CD4-positive, CD25-positive, alpha-beta regulatory T cell (primary cell): ENCODE results near the gene GCN1. TPM values are rescaled to one million over a fixed set of nuclear protein-coding genes. Genes with fewer than 3 reads are reported as not detected.

Experiments
- ATAC-seq, 2 donors: fragments of 150-1000 bp; cut with Tn5 transposase; one replicate each; pipeline ENCODE4 v1.10.0; 2021; ENCODE audit warnings: low read depth in 2 of 2, moderate number of reproducible peaks in 2 of 2, moderate library complexity in 1 of 2
- DNase-seq, 3 donors: peaks; one replicate each; pipeline versions ENCODE4 v3.0.0 to v3.0.0-alpha.2; 2012 to 2022; ENCODE audit warnings: mixed read lengths in 1 of 3
- H3K27ac ChIP-seq: one replicate; pipeline ENCODE4 v1.7.0; 2013; ENCODE audit warnings: mild to moderate bottlenecking, low read length; ENCODE audit not compliant: insufficient read depth, poor library complexity, severe bottlenecking
- H3K27me3 ChIP-seq: one replicate; pipeline ENCODE4 v1.7.0; 2013; ENCODE audit warnings: low read length; ENCODE audit not compliant: control insufficient read depth, insufficient read depth
- H3K36me3 ChIP-seq: one replicate; pipeline ENCODE4 v1.7.0; 2013; ENCODE audit warnings: mild to moderate bottlenecking, low read length, moderate library complexity; ENCODE audit not compliant: control insufficient read depth, insufficient read depth
- H3K4me1 ChIP-seq: 2 replicates; pipeline ENCODE4 v1.7.0; 2013; ENCODE audit warnings: mild to moderate bottlenecking, low read length; ENCODE audit not compliant: insufficient read depth, control insufficient read depth, poor library complexity, severe bottlenecking
- H3K4me3 ChIP-seq: one replicate; pipeline ENCODE4 v1.7.0; 2013; ENCODE audit warnings: low read depth, mild to moderate bottlenecking, low read length, moderate library complexity
- H3K9me3 ChIP-seq, 2 experiments: 1 replicate in 1 of 2; 2 replicates in 1 of 2; pipeline ENCODE4 v1.7.0; 2013; ENCODE audit warnings: low read length in 2 of 2, mild to moderate bottlenecking in 1 of 2, moderate library complexity in 1 of 2; ENCODE audit not compliant: control insufficient read depth in 2 of 2
- H3K27ac Mint-ChIP-seq, 3 donors: one replicate each; pipeline ENCODE4 v1.8.0; 2020 to 2022; ENCODE audit warnings: mild to moderate bottlenecking in 3 of 3, mixed read lengths in 3 of 3, moderate library complexity in 2 of 3
- H3K27me3 Mint-ChIP-seq: one replicate; pipeline ENCODE4 v1.8.0; 2022; ENCODE audit warnings: mild to moderate bottlenecking, mixed read lengths
- H3K36me3 Mint-ChIP-seq: one replicate; pipeline ENCODE4 v1.8.0; 2020; ENCODE audit warnings: mixed read lengths
- H3K4me1 Mint-ChIP-seq, 4 donors: one replicate each; pipeline ENCODE4 v1.8.0; 2020 to 2022; ENCODE audit warnings: mixed read lengths in 4 of 4, mild to moderate bottlenecking in 1 of 4
- H3K4me3 Mint-ChIP-seq, 4 donors: one replicate each; pipeline ENCODE4 v1.8.0; 2020 to 2022; ENCODE audit warnings: mild to moderate bottlenecking in 4 of 4, mixed read lengths in 4 of 4, moderate library complexity in 3 of 4
- H3K9me3 Mint-ChIP-seq, 7 donors: one replicate each; pipeline ENCODE4 v1.8.0; 2020 to 2022; ENCODE audit warnings: mixed read lengths in 7 of 7, mild to moderate bottlenecking in 3 of 7, moderate library complexity in 2 of 7
- polyA plus RNA-seq, 4 donors: library from polyadenylated mRNA; unstranded; fragments of 300-500 nt; fragmentation: Illumina TruSeq; gene quantifications; one replicate each; pipeline ENCODE4 v1.2.3, GENCODE V29; 2021
- total RNA-seq: library from RNA; stranded (reverse); gene quantifications from one replicate; pipeline ENCODE4 v1.2.3, GENCODE V29; 2022

The GCN1 gene
- total and polyA plus RNA-seq, 5 donors from 2014 or later: 17.0 to 115 (median 22.5) TPM

- no peak for ATAC-seq
- no peaks in the 10 kb centered on the region for H3K9me3 ChIP-seq
Observed at GRCh38 chr12:120168337-120168736, 26.2 kb downstream of the GCN1 start.

DNA sequence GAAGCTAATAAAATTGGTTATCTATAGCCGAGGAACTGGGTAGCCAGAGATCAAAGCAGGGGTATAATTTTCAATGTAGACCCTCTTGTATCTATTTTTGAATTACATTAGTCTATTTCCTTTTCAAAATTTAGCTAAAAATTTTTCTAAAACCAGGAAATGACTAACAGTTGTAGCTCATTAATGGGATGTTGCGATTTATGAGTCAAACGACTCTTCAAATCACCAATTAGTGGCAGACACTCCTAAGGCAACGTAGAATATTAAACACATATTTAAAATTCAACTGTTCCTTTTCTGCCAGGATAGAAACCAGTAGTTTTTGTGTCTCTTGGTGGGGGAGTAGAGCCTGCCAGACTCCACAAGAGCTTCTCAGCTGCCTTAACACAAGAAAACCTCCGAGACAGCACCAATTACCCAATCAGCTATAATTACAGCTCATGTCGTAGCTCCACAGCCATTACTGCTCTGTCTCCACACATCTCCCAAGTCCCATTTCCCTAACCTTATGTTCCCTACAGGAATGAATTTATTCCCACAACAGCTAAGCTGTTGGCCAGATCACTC is 26.9 kb downstream of the GCN1 start:
- Histone ChIP-seq H3K27ac (no peak overlapping the region), H3K36me3 (peaks cover 67% of the 10 kb centered on the region), H3K9me3 (no peaks in the 10 kb centered on the region), H3K4me3 (no peak overlapping the region), H3K4me1 (no peaks in the 10 kb centered on the region), H3K27me3 (no peaks in the 10 kb centered on the region)
- Mint-ChIP-seq H3K27me3 (no peaks in the 10 kb centered on the region), H3K4me1 (no peaks in the 10 kb centered on the region), H3K36me3 (peaks cover 19% of the 10 kb centered on the region), H3K4me3 (no peak overlapping the region), H3K9me3 (no peaks in the 10 kb centered on the region), H3K27ac (no peak overlapping the region)
- DNase-seq (no peak), ATAC-seq (no peak)

More at GRCh38 chr12:120168337-120168736, 26.2 kb downstream of the GCN1 start:
- no peak overlapping the region for H3K27ac Mint-ChIP-seq
- peaks cover 18% of the 10 kb centered on the region for H3K36me3 Mint-ChIP-seq
- no peak overlapping the region for H3K4me3 Mint-ChIP-seq
- H3K27ac ChIP-seq: no peak overlapping the region
- no peak for DNase-seq
- H3K27me3 Mint-ChIP-seq: no peaks in the 10 kb centered on the region
- H3K4me3 ChIP-seq: no peak overlapping the region
- H3K4me1 ChIP-seq: no peaks in the 10 kb centered on the region
- H3K9me3 Mint-ChIP-seq: no peaks in the 10 kb centered on the region
- peaks cover 67% of the 10 kb centered on the region for H3K36me3 ChIP-seq
- no peaks in the 10 kb centered on the region for H3K4me1 Mint-ChIP-seq
- H3K27me3 ChIP-seq: no peaks in the 10 kb centered on the region

GRCh38 chr12:120164293-120164692 is 30.2 kb downstream of the GCN1 start:
- Mint-ChIP-seq H3K36me3 (peaks cover 36% of the 10 kb centered on the region), H3K27ac (no peak overlapping the region), H3K4me3 (no peak overlapping the region), H3K4me1 (no peaks in the 10 kb centered on the region), H3K9me3 (peaks cover 0 to 1% (median 0%) of the 10 kb centered on the region in 7 donors), H3K27me3 (no peaks in the 10 kb centered on the region)
- Histone ChIP-seq H3K27me3 (no peaks in the 10 kb centered on the region), H3K9me3 (no peaks in the 10 kb centered on the region), H3K4me1 (no peaks in the 10 kb centered on the region), H3K36me3 (peaks cover 69% of the 10 kb centered on the region), H3K4me3 (no peak overlapping the region), H3K27ac (no peak overlapping the region)
- DNase-seq (no peak), ATAC-seq (no peak)

GRCh38 chr12:120162763-120163162 is 31.8 kb downstream of the GCN1 start:
- peaks cover 34% of the 10 kb centered on the region for H3K36me3 Mint-ChIP-seq
- H3K4me3 Mint-ChIP-seq: no peak overlapping the region
- Histone ChIP-seq H3K4me3 (no peak overlapping the region), H3K27ac (no peak overlapping the region), H3K4me1 (no peaks in the 10 kb centered on the region), H3K36me3 (peaks cover 72% of the 10 kb centered on the region), H3K9me3 (no peaks in the 10 kb centered on the region), H3K27me3 (no peaks in the 10 kb centered on the region)
- ATAC-seq (no peak), DNase-seq (no peak)
- H3K9me3 Mint-ChIP-seq: peaks cover 0 to 1% (median 0%) of the 10 kb centered on the region in 7 donors
- no peaks in the 10 kb centered on the region for H3K27me3 Mint-ChIP-seq
- no peak overlapping the region for H3K27ac Mint-ChIP-seq
- H3K4me1 Mint-ChIP-seq: no peaks in the 10 kb centered on the region

- H3K4me1 ChIP-seq: no peaks in the 10 kb centered on the region
- H3K4me3 Mint-ChIP-seq: no peak overlapping the region
- ATAC-seq (no peak), DNase-seq (no peak)
- H3K36me3 ChIP-seq: peaks cover 76% of the 10 kb centered on the region
- no peak overlapping the region for H3K27ac ChIP-seq
- peaks cover 0 to 1% (median 0%) of the 10 kb centered on the region in 7 donors for H3K9me3 Mint-ChIP-seq
- no peaks in the 10 kb centered on the region for H3K9me3 ChIP-seq
- no peaks in the 10 kb centered on the region for H3K4me1 Mint-ChIP-seq
- H3K27me3 Mint-ChIP-seq: no peaks in the 10 kb centered on the region
- H3K36me3 Mint-ChIP-seq: peaks cover 43% of the 10 kb centered on the region
- H3K27me3 ChIP-seq: no peaks in the 10 kb centered on the region
- H3K27ac Mint-ChIP-seq: no peak overlapping the region
- H3K4me3 ChIP-seq: no peak overlapping the region
Observed at GRCh38 chr12:120161852-120162251, 32.7 kb downstream of the GCN1 start.

DNA sequence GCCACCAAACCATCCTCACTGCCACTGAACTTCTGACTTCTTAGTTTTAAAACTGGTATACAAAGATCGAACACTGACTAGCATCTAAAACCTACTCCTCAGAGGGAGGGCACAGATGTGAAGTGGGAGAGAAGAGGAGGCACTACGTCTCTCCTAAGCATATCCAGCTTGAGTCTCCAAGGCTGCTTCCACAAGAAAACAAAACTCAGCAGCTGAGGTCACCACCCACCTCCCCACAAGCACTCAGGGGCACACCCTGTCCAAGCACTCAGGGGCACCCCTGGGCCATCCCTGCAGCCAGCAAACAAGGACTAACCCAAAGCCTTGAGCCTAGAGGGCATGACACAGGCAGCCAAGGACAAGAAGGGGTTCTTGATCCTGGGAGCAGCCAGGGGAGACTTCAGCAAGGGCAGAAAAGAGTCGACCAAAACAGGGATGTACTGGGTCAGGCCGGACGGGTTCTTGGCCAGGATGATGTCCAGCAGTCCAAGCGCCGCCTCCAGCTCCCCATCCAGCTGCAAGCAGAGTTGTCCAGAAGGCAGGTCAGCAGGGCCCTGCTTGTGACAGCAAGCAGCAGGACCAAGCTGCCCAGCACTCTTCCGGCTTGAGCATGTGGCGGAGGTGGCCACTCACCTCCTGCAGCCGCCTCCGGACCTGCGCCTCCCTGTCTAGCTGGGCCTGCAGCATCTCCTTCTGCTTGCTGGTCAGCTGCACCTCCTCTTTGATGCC is 34.8 kb downstream of the GCN1 start:
- H3K4me1 Mint-ChIP-seq: no peaks in the 10 kb centered on the region
- H3K27ac Mint-ChIP-seq: peak overlapping the region in 1 of 3 donors; percentile 51
- DNase-seq: no peak
- no peak overlapping the region for H3K4me3 ChIP-seq
- no peaks in the 10 kb centered on the region for H3K27me3 ChIP-seq
- H3K4me3 Mint-ChIP-seq: no peak overlapping the region
- no peaks in the 10 kb centered on the region for H3K27me3 Mint-ChIP-seq
- H3K4me1 ChIP-seq: no peaks in the 10 kb centered on the region
- H3K9me3 Mint-ChIP-seq: peaks cover 0 to 1% (median 0%) of the 10 kb centered on the region in 7 donors
- H3K9me3 ChIP-seq: no peaks in the 10 kb centered on the region
- no peak for ATAC-seq
- peaks cover 54% of the 10 kb centered on the region for H3K36me3 Mint-ChIP-seq
- H3K27ac ChIP-seq: no peak overlapping the region
- H3K36me3 ChIP-seq: peaks cover 98% of the 10 kb centered on the region

- Histone ChIP-seq H3K4me1 (no peaks in the 10 kb centered on the region), H3K9me3 (no peaks in the 10 kb centered on the region), H3K27me3 (no peaks in the 10 kb centered on the region), H3K4me3 (no peak overlapping the region), H3K27ac (no peak overlapping the region), H3K36me3 (peaks cover 98% of the 10 kb centered on the region)
- H3K27me3 Mint-ChIP-seq: no peaks in the 10 kb centered on the region
- no peak overlapping the region for H3K27ac Mint-ChIP-seq
- no peak for ATAC-seq
- H3K9me3 Mint-ChIP-seq: peaks cover 0 to 1% (median 0%) of the 10 kb centered on the region in 7 donors
- H3K4me1 Mint-ChIP-seq: no peaks in the 10 kb centered on the region
- DNase-seq: no peak
- no peak overlapping the region for H3K4me3 Mint-ChIP-seq
- peaks cover 58% of the 10 kb centered on the region for H3K36me3 Mint-ChIP-seq
Observed at GRCh38 chr12:120158351-120158750, 36.2 kb downstream of the GCN1 start.

DNA sequence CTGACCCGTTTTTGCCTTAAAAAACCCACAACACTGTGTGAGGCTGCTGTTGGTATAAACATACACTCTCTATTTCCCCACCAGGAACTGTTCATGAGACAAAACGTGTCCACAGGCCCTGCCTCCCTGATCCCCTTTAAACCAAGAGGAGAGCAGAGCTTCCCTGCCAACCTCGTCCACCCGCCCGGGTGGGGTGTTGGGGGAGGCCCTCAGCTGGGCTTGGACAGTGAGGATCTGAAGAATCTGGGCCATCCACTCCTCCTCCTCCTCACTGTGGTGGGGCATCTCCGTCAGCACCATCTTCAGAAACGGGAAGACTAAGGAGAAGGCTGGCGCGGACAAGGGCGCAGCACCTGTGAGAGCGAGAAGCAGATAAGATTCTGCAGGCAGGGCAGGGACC is 36.8 kb downstream of the GCN1 start:
- no peak overlapping the region for H3K27ac ChIP-seq
- H3K27me3 Mint-ChIP-seq: no peaks in the 10 kb centered on the region
- peaks cover 57% of the 10 kb centered on the region for H3K36me3 Mint-ChIP-seq
- H3K9me3 Mint-ChIP-seq: peaks cover 0 to 1% (median 0%) of the 10 kb centered on the region in 7 donors
- peak overlapping the region in 1 of 3 donors; percentile 13 for H3K27ac Mint-ChIP-seq
- H3K36me3 ChIP-seq: peaks cover 98% of the 10 kb centered on the region
- DNase-seq (no peak), ATAC-seq (no peak)
- no peaks in the 10 kb centered on the region for H3K4me1 ChIP-seq
- H3K27me3 ChIP-seq: no peaks in the 10 kb centered on the region
- H3K9me3 ChIP-seq: no peaks in the 10 kb centered on the region
- H3K4me3 ChIP-seq: no peak overlapping the region
- no peak overlapping the region for H3K4me3 Mint-ChIP-seq
- H3K4me1 Mint-ChIP-seq: no peaks in the 10 kb centered on the region
